Measurements from ENCODE around the gene ZNF423.

- no peak for TF ChIP-seq CTCF (IDR thresholded peaks at IDR 0.05; ENCODE audit: low read length)
- no peak for TF ChIP-seq EZH2 (IDR thresholded peaks at IDR 0.05; ENCODE audit: borderline replicate concordance, low read length)
These were observed 250.2 kb downstream of the ZNF423 start for GRCh38 chr16:49605536-49606254.
